Hematopoietic multipotent progenitor cell (in vitro differentiated cells): ENCODE data around the gene TP63. TPM values are rescaled to one million over a fixed set of nuclear protein-coding genes. Genes with fewer than 3 reads are reported as not detected.
"Not testable (repeated sequence)": the region's sequence is repeated elsewhere in the genome, so short reads cannot be mapped to it uniquely, and the experiment has no call there.

Experiments
- DNase-seq, 3 donors: peaks; one replicate each; pipeline ENCODE4 v3.0.0-alpha.2; 2011 to 2015; ENCODE audit warnings: low read depth in 2 of 3, low spot score in 2 of 3
- total RNA-seq: library from RNA; depleted of rRNA; stranded (reverse); fragments of >200 nt; gene quantifications from one replicate; pipeline ENCODE4 v1.2.3, GENCODE V29; 2012

Gene TP63
- 0.27 TPM for total RNA-seq

DNA sequence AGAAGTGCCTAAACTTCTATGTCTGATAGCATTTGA is at the start of gene TP63:
TSS of gene TP63 (plus strand) at position 17 of the 36 bp plus-strand sequence. CDS start 127 bp downstream, outside the sequence.
- no peak for DNase-seq

DNA sequence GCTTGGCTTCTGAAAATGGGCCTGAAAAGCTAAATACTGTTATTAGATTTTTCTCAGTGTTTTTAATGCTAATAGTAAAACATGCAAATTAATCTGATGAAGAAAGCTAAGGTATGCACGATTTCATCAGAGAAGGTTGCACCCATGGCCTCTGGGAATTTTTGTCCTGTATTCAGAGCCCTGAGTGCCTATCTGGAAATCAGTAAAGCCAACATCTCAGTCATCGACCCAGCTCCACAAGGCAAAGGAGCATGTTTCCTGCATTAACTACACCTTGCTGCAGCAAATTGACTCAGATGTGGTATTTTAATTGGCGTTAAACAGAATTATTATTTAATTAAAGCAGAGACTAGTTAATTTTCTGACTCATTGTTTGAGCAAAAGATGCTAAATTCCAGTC is 49.0 kb upstream of the TP63 start:
- DNase-seq: no peak

DNA sequence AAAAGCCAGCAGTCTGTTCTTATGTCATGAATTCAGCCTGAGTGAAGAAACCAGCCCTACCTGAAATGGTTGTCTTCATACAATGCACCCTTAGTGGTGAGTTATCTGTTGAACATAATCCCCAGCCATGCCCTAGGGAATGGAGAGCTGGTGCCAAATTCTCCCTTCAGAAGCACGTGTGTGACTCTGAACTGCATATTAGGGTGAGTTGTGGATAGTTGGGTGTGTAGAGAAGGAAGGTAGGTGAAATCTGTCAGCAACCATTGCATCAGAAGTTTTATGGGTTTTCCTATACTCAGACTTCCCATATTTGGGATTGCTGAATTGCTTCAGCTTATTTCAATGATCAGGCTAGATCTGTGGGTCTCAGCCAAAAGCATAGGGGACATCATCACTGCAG is 46.5 kb upstream of the TP63 start:
- DNase-seq: no peak

DNA sequence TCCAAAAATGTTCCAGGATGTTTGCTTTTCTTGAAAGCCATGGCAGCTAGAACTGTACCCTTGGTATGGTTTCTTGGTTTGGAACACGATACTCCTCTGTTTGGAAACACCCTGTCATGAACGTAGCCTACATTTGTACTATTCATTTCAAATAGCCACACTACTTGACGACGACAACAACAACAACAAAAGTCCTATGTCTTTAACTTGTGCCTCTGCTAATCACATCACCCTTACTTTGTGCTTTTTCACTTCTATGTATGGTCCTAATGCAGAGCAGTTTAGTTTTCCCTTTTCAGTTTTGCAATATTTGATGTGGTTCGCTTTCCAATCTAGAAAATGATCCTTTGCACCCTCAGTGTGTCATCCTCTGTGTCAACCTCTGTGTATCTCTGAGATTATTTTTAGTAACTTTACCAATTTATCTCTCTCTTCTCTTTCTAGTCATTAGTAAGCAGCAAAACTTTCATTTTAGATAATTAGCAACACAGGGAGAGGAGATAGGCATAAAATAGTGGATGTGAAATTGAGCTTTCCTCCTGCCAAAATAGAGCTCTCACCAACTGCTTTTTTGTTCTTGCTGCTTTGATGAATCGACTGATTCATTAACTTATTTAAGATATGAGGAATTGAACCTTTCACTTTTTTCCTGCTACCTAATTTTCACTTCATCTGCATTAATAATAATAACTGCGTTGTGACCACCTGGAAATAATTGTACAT is 44.1 kb upstream of the TP63 start:
- DNase-seq: no peak

DNA sequence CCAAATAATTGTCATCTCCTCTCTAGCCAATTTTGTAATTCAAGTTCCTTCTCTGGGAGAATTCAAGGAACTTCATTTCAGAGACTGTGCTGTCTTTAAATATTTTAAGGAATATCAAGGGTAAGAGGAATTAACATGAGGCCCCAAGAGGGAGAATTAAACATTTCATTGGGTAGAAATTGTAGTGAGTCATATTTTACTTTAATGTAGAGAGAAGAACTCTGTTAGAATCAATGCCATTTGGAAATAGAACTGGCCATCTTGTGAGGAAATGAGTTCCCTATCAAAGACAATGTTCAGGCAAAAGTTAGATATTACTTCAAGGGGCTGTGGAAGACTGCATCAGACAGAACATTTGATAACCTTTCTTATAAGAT is 43.5 kb upstream of the TP63 start:
- DNase-seq: no peak

DNA sequence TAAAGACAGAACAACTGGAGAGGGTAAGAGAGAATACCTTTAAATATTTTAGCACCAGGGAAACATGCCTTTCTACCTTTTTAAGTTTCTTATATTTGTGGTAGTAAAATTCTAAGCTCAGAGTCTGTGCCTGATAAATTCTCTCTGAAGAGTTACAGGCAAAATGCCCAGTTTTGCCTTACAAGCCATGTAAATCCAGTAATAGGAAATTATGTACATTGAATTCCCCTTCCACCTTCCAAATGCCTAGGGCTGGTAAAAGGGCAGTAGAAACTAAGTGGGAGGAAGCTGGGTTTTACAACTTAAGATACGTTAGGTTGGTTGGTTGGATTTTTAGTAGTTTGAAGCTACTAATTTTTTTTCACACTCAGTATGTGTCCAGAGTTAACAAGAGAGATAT is 43.1 kb upstream of the TP63 start:
- DNase-seq: no peak

DNA sequence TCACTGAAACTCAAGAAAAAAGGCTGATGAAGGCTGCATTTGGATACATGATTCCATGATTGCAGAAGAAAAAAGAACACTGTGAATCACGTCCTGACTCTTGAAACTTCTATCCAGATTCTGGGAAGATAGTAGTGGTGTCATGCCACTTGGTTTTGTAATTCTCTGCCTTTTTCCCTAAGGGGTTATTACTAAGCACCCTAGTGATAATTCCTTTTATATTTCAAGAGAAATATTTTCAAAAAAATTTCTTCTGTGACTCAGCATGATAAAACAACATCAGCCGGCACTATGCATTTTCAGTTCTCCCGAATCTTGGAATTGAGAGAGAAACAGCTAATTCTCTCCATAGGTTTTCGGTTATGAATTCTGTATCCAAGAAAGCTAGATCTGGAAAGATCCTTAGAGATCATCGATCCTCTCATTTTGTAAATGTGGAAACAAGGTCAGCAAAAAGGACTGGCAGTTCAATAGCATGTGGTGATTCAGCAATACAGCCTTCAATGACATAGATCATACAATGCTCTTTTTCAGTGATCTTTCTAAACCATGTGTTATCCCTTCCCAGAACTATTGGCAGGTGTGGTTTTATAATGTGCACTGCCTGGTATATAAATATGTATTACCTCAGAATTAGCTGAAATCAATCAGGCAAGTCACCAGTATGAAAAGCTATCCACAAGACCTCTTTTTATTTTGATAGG is 42.6 kb upstream of the TP63 start:
- no peak for DNase-seq

DNA sequence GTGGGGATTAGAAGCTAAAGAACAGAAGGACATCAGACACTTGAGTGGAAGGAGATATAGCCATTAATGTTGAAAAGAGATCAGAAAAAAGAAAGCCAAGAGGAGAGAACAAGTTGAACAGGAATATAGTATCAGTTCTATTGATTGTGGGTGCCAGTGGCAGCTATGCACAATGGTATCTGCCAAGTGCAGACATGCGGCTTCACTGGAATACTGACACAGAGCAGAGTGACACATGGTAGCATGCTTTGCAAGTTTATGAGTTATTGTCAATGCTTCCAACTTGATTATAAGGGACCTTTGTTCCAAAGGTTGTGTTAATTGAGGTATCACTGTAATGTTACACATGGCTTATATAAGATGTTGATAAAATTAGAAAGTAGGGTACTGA is 42.0 kb upstream of the TP63 start:
- DNase-seq: no peak

DNA sequence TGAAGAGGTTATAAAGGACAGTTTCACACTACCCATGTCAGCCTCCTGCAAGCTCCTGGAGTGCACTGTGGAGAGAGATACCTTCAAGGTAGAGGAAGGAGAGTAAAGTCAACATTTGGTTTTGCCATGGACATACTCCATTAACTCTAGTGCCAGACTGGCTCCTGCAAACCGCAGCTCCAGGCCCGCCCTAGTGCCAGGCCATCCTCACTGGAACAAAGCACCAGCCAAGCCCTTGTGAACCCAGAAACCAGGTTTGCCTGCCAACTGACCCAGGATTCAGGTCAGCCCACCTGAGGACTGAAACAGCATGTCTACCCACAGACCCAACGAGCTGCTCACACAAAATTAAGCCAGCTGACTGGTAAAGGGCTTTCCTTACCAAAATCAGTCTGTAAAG is 41.0 kb upstream of the TP63 start:
- no peak for DNase-seq

DNA sequence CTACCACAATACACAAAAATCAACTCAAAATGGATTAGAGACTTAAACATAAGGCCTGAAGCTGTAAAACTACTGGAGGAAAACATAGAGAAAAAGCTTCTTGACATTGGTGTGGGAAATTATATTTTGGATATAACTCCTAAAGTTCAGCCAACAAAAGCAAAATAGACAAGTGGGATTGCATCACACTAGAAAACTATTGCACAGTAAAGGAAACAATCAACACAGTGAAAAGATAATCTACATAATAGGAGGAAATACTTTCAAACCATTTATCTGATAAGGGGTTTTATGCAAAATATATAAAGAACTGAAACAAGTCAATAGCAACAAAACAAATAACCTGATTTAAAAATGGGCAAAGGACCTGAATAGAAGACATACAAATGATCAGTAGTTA is 37.6 kb upstream of the TP63 start:
- DNase-seq: no peak

DNA sequence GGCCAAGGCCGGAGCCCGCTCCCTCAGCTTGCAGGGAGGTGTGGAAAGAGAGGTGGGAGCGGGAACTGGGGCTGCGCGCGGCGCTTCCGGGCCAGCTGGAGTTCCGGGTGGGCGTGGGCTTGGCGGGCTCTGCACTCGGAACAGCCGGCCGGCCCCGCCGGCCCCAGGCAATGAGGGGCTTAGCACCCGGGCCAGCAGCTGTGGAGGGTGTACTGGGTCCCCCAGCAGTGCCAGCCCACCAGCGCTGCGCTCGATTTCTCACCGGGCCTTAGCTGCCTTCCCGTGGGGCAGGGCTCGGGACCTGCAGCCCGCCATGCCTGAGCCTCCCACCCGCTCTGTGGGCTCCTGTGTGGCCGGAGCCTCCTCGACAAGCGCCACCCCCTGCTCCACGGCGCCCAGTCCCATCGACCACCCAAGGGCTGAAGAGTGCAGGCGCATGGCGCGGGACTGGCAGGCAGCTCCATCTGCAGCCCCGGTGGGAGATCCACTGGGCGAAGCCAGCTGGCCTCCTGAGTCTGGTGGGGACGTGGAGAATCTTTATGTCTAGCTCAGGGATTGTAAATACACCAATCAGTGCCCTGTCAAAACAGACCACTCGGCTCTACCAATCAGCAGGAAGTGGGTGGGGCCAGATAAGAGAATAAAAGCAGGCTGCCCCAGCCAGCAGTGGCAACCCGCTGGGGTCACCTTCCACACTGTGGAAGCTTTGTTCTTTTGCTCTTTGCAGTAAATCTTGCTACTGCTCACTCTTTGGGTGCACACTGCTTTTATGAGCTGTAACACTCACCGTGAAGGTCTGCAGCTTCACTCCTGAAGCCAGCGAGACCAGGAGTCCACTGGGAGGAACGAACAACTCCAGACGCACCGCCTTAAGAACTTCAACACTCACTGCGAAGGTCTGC is 34.9 kb upstream of the TP63 start:
- DNase-seq: not testable (repeated sequence)

DNA sequence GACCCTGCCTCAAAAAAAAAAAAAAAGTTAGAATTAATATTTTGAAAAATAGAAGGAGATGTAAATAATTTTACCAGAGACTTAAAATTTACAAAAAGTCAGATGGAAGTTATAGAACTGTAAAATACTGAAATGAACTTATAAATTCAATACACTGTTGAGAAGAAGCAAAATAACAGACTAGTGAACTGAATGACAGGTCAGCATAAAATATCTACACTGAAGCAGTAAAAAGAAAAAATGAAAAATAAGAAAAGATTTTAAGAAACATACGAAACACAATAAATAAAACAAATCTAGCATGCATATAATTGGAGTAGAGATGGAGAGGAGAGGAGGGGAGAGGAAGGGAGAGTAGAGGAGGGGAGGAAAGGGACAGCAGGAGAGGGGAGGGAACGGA is 33.3 kb upstream of the TP63 start:
- no peak for DNase-seq

DNA sequence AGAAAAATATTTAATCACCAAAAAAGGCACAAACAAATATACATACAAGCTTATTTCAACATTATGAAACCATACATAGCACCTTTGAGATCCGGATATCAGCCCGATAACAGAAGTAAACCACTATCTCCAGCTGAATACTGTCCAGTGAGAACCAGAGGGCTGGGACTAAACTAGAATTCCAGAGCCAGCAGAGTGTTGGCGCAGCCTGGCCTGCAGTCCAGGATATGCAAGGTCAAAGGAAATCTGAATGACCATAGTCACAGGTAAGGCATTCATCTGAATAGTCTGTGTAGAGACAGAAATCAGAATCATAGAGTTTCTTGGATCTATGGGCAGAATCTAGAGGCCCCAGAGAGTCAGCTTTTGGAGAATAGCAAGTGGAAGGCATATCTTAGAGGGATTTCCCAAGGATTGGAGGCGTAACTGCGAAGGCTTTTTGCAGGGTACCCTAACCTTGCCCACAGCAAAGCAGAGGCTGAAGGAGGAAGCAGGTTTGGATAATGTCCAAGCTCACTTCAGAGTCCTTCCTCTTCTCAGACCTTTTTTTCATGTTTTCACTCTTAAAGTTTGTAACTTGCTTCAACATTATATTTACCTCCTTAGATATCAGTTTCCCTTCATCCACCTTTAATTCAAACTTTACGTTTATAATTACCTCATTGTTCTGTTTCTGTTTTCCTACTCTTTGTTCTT is 32.5 kb upstream of the TP63 start:
- peak in 2 of 3 donors; percentile 10 to 58 for DNase-seq

DNA sequence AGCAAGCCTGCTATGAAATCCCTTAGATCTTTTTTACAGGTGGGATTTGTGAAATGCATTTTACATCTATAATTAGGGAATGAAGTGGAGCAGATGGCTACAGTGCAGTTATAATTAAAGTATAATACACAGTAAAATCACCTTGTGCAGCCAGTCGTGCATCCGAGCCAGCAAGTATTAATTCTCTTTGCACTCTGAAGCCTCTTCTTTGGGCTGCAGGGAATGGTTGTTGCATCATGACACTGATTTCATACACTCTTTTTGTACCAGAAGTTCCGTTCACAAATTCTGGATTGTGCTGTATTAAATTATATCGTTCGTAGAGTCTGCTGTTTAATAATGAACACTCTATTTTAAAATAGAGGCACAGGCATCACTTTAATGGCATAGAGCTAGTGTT is 28.7 kb upstream of the TP63 start:
- no peak for DNase-seq

DNA sequence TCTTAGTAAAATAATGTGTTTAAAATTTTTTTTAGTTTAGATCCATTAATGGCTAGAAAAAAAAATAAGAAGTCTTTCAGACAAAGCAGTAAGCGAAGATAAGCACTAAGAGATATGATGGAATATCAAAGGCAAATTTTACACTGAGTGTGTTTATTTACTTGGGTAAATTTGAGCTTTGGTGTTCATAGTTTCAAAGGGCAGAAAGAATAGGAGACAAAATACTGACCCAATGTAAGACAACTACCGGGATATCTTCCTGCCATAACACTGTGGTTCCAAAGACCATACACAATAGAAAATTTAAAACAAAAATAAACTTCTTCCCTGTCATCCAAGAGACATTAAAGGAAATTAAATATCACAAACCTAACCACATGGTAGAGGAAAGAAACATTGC is 25.5 kb upstream of the TP63 start:
- no peak for DNase-seq

DNA sequence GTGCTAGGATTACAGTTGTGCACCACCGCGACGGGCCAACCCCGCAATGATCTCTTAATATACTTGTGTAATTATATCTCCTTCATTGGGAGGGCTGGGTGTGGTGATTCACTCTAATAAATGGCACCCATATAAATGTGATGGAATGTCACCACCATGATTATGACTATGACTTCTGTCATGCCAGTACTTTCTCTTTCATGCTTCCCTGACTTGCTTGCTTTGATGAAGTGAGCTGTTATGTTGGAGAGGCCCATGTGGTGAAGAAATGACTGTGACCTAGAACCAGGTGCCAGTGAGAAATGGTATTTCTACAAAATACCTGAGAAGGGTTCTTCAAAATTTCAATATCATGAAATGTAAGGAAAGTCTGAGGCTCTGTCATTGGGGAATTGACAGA is 24.4 kb upstream of the TP63 start:
- DNase-seq: no peak

DNA sequence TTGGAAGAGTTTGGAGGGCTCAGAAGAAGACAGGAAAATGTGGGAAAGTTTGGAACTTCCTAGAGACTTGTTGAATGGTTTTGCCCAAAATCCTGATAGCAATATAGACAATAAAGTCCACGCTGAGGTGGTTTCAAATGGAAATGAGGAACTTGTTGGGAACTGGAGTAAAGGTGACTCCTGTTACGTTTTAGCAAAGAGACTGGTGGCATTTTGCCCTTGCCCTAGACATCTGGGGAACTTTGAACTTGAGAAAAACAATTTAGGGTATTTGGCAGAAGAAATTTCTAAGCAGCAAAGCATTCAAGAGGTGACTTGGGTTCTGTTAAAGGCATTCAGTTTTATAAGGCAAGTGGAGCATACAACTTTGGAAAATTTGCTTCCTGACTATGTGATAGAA is 18.5 kb upstream of the TP63 start:
- DNase-seq: not testable (repeated sequence)

DNA sequence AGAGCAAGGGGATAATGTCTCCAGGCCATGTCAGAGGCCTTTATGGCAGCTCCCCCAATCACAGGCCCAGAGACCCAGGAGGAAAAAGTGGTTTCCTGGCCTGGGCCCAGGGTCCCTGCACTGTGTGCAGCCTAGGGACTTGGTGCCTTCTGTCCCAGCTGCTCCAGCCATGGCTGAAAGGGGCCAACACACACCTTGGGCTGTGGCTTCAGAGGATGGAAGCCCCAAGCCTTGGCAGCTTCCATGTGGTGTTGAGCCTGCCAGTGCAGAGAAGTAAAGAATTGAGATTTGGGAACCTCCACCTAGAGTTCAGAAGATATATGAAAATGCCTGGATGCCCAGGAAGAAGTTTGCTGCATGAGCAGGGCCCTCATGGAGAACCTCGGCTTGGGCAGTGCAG is 18.1 kb upstream of the TP63 start:
- no peak for DNase-seq

DNA sequence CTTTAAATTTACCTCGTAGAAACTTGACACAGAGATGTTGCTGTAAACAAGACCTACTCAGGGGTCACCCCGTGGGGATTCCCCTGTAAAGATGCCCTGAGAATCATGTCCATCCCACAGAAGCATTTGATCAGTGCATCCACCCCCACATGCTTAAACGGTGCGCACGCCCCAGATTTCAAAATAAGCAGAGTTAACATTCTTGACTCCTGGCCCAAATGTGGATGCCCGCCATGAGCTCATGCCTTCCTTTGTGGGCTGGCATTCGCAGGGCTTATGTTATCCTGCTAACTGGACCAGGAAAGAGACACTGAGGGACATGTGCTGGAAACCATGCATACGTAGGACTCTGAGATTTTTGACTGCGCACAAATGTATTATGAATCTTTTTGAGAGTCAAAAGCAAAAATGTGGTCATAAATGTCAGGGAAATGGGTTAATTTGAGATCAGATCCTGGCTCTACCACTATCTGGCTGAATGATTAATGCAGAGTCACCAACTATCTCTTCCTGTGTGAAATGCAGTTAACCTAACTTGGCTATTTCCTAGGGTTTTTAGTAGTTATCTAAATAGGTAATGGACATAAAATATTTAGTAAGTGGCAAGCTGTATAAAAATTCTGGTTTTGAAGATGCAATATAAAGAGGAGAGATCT is 9.1 kb upstream of the TP63 start:
- DNase-seq: no peak

DNA sequence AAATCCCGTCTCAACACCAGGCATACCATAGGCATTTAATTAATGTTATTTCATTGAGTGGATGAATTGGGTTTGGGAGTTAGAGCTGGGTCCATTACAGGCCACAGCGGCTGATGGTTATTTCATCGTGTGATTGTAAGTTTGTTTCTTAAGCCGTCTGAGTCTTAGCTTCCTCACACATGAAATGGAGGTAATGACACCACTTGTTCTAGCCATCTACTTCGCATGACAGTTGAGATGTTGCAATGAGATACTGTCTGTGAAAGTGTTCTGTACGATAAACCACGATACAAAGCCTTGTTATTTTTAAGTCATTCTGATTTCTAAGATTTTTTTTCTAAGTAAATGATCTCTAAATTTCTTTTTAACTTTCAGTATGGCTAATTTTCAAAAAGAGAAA is 8.6 kb upstream of the TP63 start:
- DNase-seq: no peak

DNA sequence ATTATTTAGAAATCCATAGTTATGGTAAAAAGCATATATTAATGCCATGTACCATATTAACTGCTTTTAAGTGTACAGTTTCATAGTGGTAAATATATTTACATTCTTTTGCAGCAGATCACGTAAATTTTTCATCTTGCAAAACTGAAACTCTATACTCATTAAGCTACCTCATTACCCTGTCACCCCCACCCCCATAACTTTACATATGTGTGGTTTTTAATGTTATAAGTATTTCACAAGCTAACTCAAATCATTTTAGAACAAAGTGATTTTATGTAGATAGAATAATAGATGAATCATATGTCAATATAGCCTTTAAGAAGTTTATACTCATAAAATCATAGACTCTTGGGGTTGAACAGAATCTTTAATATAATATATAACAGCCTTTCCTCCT is 7.1 kb upstream of the TP63 start:
- no peak for DNase-seq
